Measurements from ENCODE around the gene OR2M5. TPM values are rescaled to one million over a fixed set of nuclear protein-coding genes. Genes with fewer than 3 reads are reported as not detected.

The OR2M5 gene
- polyA plus RNA-seq, 1 donor (not counting 4 experiments of a cell fraction or from before 2014, with no cell fraction given), result not detected

DNA sequence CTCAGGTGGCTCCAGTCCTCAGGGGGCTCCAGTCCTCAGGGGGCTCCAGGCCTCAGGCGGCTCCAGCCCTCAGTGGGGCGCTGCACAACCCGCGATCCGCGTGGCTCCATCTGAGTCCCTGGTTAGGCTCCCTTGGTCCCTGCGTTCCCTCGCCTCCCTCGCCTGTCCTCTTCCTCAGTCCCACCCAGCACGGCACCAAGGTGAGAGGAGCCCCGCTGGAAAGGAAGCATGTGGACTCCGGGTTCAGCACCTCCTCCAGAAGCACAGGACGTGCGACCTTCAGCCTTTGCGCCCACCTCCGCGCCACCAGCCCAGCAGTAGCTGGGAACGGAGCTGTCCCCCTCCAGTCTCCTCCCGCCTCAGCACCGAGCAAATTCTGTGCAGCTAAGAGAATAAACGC, 8.1 kb upstream of the OR2M5 start:
- no peak overlapping the region for H3K9ac ChIP-seq (ENCODE audit: control insufficient read depth, extremely low read depth, insufficient read depth, low read length)
- TF ChIP-seq CTCF (optimal IDR thresholded peaks at IDR 0.05 in 1 of 3, IDR thresholded peaks at IDR 0.05 in 1 of 3, conservative IDR thresholded peaks at IDR 0.05 in 1 of 3; ENCODE audit: extremely low read depth in 1 of 3, insufficient read depth in 2 of 3, low read length in 3 of 3), result no peak
- no peak overlapping the region for H3K27ac ChIP-seq (ENCODE audit: control insufficient read depth, insufficient read depth, low read length)
- no peaks in the 10 kb centered on the region for H3K27me3 ChIP-seq (ENCODE audit: control insufficient read depth, extremely low read depth, insufficient read depth, low read length)
- no peaks in the 10 kb centered on the region for H4K20me1 ChIP-seq (ENCODE audit: control insufficient read depth, extremely low read depth, insufficient read depth, low read length)
- DNase-seq (ENCODE audit: low read depth, low spot score) (no peak), FAIRE-seq (no peak)
- no peaks in the 10 kb centered on the region for H3K79me2 ChIP-seq (ENCODE audit: control insufficient read depth, insufficient read depth, low read length)
- no peaks in the 10 kb centered on the region for H3K9me1 ChIP-seq (ENCODE audit: control insufficient read depth, extremely low read depth, insufficient read depth, low read length)
- dilution Hi-C loops (cut with MboI; ENCODE audit: extremely low pct_ligation_motif_present, low sequenced_read_pairs), result no loop called here
- H3K4me3 ChIP-seq (ENCODE audit: control insufficient read depth in 2 of 3, extremely low read depth in 1 of 3, insufficient read depth in 2 of 3, low read depth in 1 of 3, low read length in 3 of 3), result no peak overlapping the region
- peaks cover 2% of the 10 kb centered on the region for H3K9me3 ChIP-seq (ENCODE audit: control insufficient read depth, low read depth, low read length)
- no peaks in the 10 kb centered on the region for H3K4me1 ChIP-seq (ENCODE audit: control insufficient read depth, extremely low read depth, insufficient read depth, low read length)
- no peak overlapping the region for H3K4me2 ChIP-seq (ENCODE audit: control insufficient read depth, extremely low read depth, insufficient read depth, low read depth, low read length)
- H2AFZ ChIP-seq (ENCODE audit: control insufficient read depth, low read length), result no peak overlapping the region
- H3K36me3 ChIP-seq (ENCODE audit: control insufficient read depth in 2 of 2, extremely low read depth in 1 of 2, insufficient read depth in 2 of 2, low read length in 2 of 2), result no peaks in the 10 kb centered on the region

GRCh38 chr1:248140846-248141245, 4.1 kb upstream of the OR2M5 start:
- Histone ChIP-seq H3K79me2 (ENCODE audit: control insufficient read depth, insufficient read depth, low read length) (no peaks in the 10 kb centered on the region), H3K9me3 (ENCODE audit: control insufficient read depth, low read depth, low read length) (peaks cover 2% of the 10 kb centered on the region), H3K27ac (ENCODE audit: control insufficient read depth, insufficient read depth, low read length) (no peak overlapping the region), H3K4me2 (ENCODE audit: control insufficient read depth, extremely low read depth, insufficient read depth, low read depth, low read length) (no peak overlapping the region), H2AFZ (ENCODE audit: control insufficient read depth, low read length) (no peak overlapping the region), H3K36me3 (ENCODE audit: control insufficient read depth in 2 of 2, extremely low read depth in 1 of 2, insufficient read depth in 2 of 2, low read length in 2 of 2) (no peaks in the 10 kb centered on the region), H3K27me3 (ENCODE audit: control insufficient read depth, extremely low read depth, insufficient read depth, low read length) (no peaks in the 10 kb centered on the region), H3K9ac (ENCODE audit: control insufficient read depth, extremely low read depth, insufficient read depth, low read length) (no peak overlapping the region), H3K9me1 (ENCODE audit: control insufficient read depth, extremely low read depth, insufficient read depth, low read length) (no peaks in the 10 kb centered on the region), H4K20me1 (ENCODE audit: control insufficient read depth, extremely low read depth, insufficient read depth, low read length) (no peaks in the 10 kb centered on the region), H3K4me1 (ENCODE audit: control insufficient read depth, extremely low read depth, insufficient read depth, low read length) (no peaks in the 10 kb centered on the region), H3K4me3 (ENCODE audit: control insufficient read depth in 2 of 3, extremely low read depth in 1 of 3, insufficient read depth in 2 of 3, low read depth in 1 of 3, low read length in 3 of 3) (no peak overlapping the region)
- DNase-seq (ENCODE audit: low read depth, low spot score), result no peak
- no peak for TF ChIP-seq EZH2 (IDR thresholded peaks at IDR 0.05; ENCODE audit: low read length)
- no peak for TF ChIP-seq CTCF (optimal IDR thresholded peaks at IDR 0.05 in 1 of 3, IDR thresholded peaks at IDR 0.05 in 1 of 3, conservative IDR thresholded peaks at IDR 0.05 in 1 of 3; ENCODE audit: extremely low read depth in 1 of 3, insufficient read depth in 2 of 3, low read length in 3 of 3)
- dilution Hi-C loops (cut with MboI; ENCODE audit: extremely low pct_ligation_motif_present, low sequenced_read_pairs), result no loop called here
- no peak for FAIRE-seq
